Neural cell (in vitro differentiated cells): Measurements from ENCODE around the gene ACOX3. TPM values are rescaled to one million over a fixed set of nuclear protein-coding genes. Genes with fewer than 3 reads are reported as not detected.

Source experiments
- H2AFZ ChIP-seq: fragments of 200-600, 300-800 bp; sonication (generic), shearing (Covaris generic); 2 replicates; pipeline ENCODE4 v1.6.0; 2014; ENCODE audit warnings: low read depth, mild to moderate bottlenecking, antibody characterized with exemption, low read length, moderate library complexity
- H3F3A ChIP-seq: fragments of 200-600 bp; shearing (Covaris generic); 2 replicates; pipeline ENCODE4 v1.6.1; 2016; ENCODE audit warnings: mild to moderate bottlenecking, moderate library complexity, mixed read lengths, antibody characterized with exemption, low read length; ENCODE audit not compliant: insufficient read depth, poor library complexity, severe bottlenecking
- H3K27ac ChIP-seq: fragments of 200-600, 300-800 bp; sonication (generic), shearing (Covaris generic); 2 replicates; pipeline ENCODE4 v1.5.1; 2014; ENCODE audit warnings: mild to moderate bottlenecking, low read length, moderate library complexity
- H3K27me3 ChIP-seq: fragments of 300-800, 200-600 bp; sonication (generic), shearing (Covaris generic); 2 replicates; pipeline ENCODE4 v1.6.0; 2014; ENCODE audit warnings: mild to moderate bottlenecking, low read depth, low read length, moderate library complexity; ENCODE audit not compliant: insufficient read depth
- H3K36me3 ChIP-seq: fragments of 300-800, 200-600 bp; sonication (generic), shearing (Covaris generic); 2 replicates; pipeline ENCODE4 v1.5.1; 2014; ENCODE audit warnings: mild to moderate bottlenecking, antibody characterized with exemption, low read length, moderate library complexity; ENCODE audit not compliant: insufficient read depth
- H3K4me2 ChIP-seq: fragments of 300-800, 200-600 bp; sonication (generic), shearing (Covaris generic); 2 replicates; pipeline ENCODE4 v1.6.0; 2014; ENCODE audit warnings: mild to moderate bottlenecking, low read length
- H3K4me3 ChIP-seq: fragments of 300-800, 200-600 bp; sonication (generic), shearing (Covaris generic); 2 replicates; pipeline ENCODE4 v1.5.1; 2014; ENCODE audit warnings: mild to moderate bottlenecking, low read length, moderate library complexity
- H3K79me2 ChIP-seq: fragments of 200-600 bp; shearing (Covaris generic); replicated peaks from 2 replicates; pipeline ENCODE4 v1.6.0; 2014; ENCODE audit warnings: mild to moderate bottlenecking, low read length, moderate library complexity; ENCODE audit not compliant: insufficient read depth
- H3K9ac ChIP-seq: fragments of 300-800, 200-600 bp; sonication (generic), shearing (Covaris generic); 2 replicates; pipeline ENCODE4 v1.6.1; 2016; ENCODE audit warnings: mild to moderate bottlenecking, low read length, mixed read lengths
- H3K9me2 ChIP-seq: fragments of 200-600 bp; shearing (Covaris generic); 2 replicates; pipeline ENCODE4 v1.6.1; 2016; ENCODE audit warnings: mild to moderate bottlenecking, low read length, mixed read lengths; ENCODE audit not compliant: insufficient read depth
- H3K9me3 ChIP-seq: fragments of 200-600, 300-800 bp; sonication (generic), shearing (Covaris generic); 2 replicates; pipeline ENCODE4 v1.6.1; 2016; ENCODE audit warnings: mild to moderate bottlenecking, mixed run types, low read length, moderate library complexity, mixed read lengths
- H4K20me1 ChIP-seq: fragments of 200-600 bp; shearing (Covaris generic); 2 replicates; pipeline ENCODE4 v1.6.1; 2016; ENCODE audit warnings: mild to moderate bottlenecking, mixed run types; ENCODE audit not compliant: insufficient read depth
- EP300 ChIP-seq: fragments of 450-650 bp; conservative IDR thresholded peaks from 2 replicates; pipeline ENCODE4 v1.6.1; 2014; ENCODE audit warnings: antibody characterized with exemption, mild to moderate bottlenecking, moderate library complexity; ENCODE audit not compliant: poor library complexity, severe bottlenecking
- EZH2 ChIP-seq: fragments of 200-600, 300-800 bp; shearing (Covaris generic), sonication (generic); IDR thresholded peaks from 2 replicates; pipeline ENCODE4 v1.6.1; 2014; ENCODE audit warnings: antibody characterized with exemption, low read length, borderline replicate concordance, mild to moderate bottlenecking; ENCODE audit not compliant: insufficient read depth, poor library complexity, severe bottlenecking
- MXI1 ChIP-seq: fragments of 450-650 bp; conservative IDR thresholded peaks from 2 replicates; pipeline ENCODE4 v1.6.1; 2014; ENCODE audit warnings: antibody characterized with exemption, mild to moderate bottlenecking; ENCODE audit not compliant: poor library complexity, severe bottlenecking
- POLR2AphosphoS5 ChIP-seq: IDR thresholded peaks from 2 replicates; pipeline ENCODE4 v1.6.1; 2012
- RAD21 ChIP-seq: fragments of 450-650 bp; conservative IDR thresholded peaks from 2 replicates; pipeline ENCODE4 v1.6.1; 2014; ENCODE audit warnings: antibody characterized with exemption, mild to moderate bottlenecking, moderate library complexity
- SMC3 ChIP-seq: fragments of 450-650 bp; conservative IDR thresholded peaks from 2 replicates; pipeline ENCODE4 v1.6.1; 2014; ENCODE audit warnings: antibody characterized with exemption, mild to moderate bottlenecking, moderate library complexity; ENCODE audit not compliant: poor library complexity
- TAF1 ChIP-seq: IDR thresholded peaks from 2 replicates; pipeline ENCODE4 v1.6.1; 2012; ENCODE audit warnings: low read depth
- polyA plus RNA-seq: library from polyadenylated mRNA; depleted of rRNA; stranded (reverse); fragments of >200 nt; gene quantifications from 2 replicates; pipeline ENCODE4 v1.2.3, GENCODE V29; 2014
- TF ChIP-seq, protein P1 (sequence below): fragments of 450-650 bp; IDR thresholded peaks from 2 replicates; pipeline ENCODE4 v1.5.1; 2014; ENCODE audit warnings: antibody characterized with exemption, mild to moderate bottlenecking, moderate library complexity; ENCODE audit not compliant: poor library complexity, severe bottlenecking
- TF ChIP-seq, protein P2 (sequence below): IDR thresholded peaks from 2 replicates; pipeline ENCODE4 v1.6.1; 2012; ENCODE audit warnings: borderline replicate concordance

ACOX3 gene
- polyA plus RNA-seq, 1 donor from 2014 or later = 13.2 TPM

DNA sequence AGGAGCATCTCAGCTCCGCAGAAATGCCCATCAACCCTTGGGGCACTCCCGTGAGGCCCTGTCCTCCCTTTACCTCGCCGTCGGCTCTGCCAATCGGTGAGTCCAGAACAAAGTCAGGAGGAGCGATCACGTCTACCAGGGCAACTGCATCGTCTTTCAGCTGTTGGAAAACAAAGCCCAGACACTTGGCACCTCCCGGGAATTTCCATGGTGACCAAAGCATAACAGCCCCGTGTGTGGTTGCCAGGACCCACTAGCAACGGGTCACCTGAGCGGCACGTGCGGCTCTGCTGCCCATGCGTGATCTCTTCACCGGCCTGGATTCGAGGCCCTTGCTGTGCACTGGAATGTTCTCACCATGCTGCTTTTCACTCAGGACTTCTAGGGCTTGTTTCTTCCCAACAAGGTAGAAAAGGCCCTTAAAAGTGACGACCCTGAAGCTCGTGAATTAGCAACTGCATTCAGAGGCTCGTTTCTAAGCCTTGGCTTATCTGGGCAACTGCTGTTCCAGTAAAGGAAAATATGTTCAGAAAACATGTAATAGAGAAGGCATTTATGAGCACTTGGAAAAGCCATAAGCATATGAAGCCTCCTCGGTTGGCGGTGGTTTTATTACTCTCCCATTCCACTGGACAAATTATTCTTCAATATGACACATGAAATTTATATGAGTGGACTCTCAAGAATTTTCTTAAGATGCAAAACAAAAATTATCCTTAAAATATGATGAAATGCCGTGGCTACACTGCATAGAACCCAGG lies 69.5 kb downstream of the ACOX3 start:
- H3F3A ChIP-seq = no peaks in the 10 kb centered on the region
- no peaks in the 10 kb centered on the region for H3K9me3 ChIP-seq
- H3K79me2 ChIP-seq = no peaks in the 10 kb centered on the region
- H3K9ac ChIP-seq = no peak overlapping the region
- H2AFZ ChIP-seq = no peak overlapping the region
- no peaks in the 10 kb centered on the region for H3K27me3 ChIP-seq
- TF ChIP-seq, protein P1, sequence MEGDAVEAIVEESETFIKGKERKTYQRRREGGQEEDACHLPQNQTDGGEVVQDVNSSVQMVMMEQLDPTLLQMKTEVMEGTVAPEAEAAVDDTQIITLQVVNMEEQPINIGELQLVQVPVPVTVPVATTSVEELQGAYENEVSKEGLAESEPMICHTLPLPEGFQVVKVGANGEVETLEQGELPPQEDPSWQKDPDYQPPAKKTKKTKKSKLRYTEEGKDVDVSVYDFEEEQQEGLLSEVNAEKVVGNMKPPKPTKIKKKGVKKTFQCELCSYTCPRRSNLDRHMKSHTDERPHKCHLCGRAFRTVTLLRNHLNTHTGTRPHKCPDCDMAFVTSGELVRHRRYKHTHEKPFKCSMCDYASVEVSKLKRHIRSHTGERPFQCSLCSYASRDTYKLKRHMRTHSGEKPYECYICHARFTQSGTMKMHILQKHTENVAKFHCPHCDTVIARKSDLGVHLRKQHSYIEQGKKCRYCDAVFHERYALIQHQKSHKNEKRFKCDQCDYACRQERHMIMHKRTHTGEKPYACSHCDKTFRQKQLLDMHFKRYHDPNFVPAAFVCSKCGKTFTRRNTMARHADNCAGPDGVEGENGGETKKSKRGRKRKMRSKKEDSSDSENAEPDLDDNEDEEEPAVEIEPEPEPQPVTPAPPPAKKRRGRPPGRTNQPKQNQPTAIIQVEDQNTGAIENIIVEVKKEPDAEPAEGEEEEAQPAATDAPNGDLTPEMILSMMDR = no peak
- no peak for TF ChIP-seq MXI1
- TF ChIP-seq TAF1 = no peak
- TF ChIP-seq RAD21 = no peak
- TF ChIP-seq EZH2 = no peak
- TF ChIP-seq POLR2AphosphoS5 = no peak
- no peak for TF ChIP-seq SMC3
- TF ChIP-seq, protein P2, sequence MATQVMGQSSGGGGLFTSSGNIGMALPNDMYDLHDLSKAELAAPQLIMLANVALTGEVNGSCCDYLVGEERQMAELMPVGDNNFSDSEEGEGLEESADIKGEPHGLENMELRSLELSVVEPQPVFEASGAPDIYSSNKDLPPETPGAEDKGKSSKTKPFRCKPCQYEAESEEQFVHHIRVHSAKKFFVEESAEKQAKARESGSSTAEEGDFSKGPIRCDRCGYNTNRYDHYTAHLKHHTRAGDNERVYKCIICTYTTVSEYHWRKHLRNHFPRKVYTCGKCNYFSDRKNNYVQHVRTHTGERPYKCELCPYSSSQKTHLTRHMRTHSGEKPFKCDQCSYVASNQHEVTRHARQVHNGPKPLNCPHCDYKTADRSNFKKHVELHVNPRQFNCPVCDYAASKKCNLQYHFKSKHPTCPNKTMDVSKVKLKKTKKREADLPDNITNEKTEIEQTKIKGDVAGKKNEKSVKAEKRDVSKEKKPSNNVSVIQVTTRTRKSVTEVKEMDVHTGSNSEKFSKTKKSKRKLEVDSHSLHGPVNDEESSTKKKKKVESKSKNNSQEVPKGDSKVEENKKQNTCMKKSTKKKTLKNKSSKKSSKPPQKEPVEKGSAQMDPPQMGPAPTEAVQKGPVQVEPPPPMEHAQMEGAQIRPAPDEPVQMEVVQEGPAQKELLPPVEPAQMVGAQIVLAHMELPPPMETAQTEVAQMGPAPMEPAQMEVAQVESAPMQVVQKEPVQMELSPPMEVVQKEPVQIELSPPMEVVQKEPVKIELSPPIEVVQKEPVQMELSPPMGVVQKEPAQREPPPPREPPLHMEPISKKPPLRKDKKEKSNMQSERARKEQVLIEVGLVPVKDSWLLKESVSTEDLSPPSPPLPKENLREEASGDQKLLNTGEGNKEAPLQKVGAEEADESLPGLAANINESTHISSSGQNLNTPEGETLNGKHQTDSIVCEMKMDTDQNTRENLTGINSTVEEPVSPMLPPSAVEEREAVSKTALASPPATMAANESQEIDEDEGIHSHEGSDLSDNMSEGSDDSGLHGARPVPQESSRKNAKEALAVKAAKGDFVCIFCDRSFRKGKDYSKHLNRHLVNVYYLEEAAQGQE = no peak
- TF ChIP-seq EP300 = no peak
- no peaks in the 10 kb centered on the region for H3K9me2 ChIP-seq
- H3K36me3 ChIP-seq = no peaks in the 10 kb centered on the region
- no peak overlapping the region for H3K4me2 ChIP-seq
- H3K27ac ChIP-seq = no peak overlapping the region
- no peak overlapping the region for H3K4me3 ChIP-seq
- no peaks in the 10 kb centered on the region for H4K20me1 ChIP-seq

DNA sequence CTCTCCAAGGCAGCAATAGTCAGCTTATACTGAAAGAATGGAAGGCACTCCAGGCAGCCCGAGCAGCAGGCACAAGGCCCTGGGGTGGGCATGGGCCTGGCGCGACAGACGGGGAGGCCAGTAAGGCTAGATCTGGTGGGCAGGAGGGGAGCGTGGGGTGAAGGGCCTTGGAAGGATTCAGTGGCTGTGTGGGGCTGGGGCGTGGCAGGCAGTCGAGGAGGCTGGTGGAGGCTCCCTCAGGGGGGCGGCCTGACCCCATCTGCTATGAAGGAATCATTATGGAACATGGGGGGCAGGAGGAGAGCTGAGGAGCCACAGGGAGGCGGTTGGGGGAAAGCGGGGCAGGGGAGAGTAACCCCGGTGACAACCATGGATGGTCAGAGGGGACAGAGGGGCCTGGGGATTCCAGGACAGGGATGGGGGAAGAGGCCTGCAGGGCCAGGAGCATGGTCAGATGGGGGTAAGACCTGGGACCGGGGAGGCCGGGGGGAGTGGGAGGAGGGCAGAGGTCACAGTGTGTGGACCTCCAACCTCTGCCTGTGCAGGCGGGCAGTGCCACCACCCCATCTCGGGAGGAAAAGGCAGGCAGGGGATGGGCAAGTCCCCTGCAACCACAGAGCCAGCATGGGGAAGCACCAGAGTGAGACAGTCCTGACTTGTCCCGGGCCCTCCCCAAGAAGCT lies 70.3 kb downstream of the ACOX3 start:
- Histone ChIP-seq H3K9me3 (no peaks in the 10 kb centered on the region), H3K79me2 (no peaks in the 10 kb centered on the region), H3F3A (no peaks in the 10 kb centered on the region), H3K36me3 (no peaks in the 10 kb centered on the region), H3K9me2 (no peaks in the 10 kb centered on the region), H2AFZ (no peak overlapping the region), H3K4me2 (no peak overlapping the region), H4K20me1 (no peaks in the 10 kb centered on the region), H3K27ac (no peak overlapping the region), H3K4me3 (no peak overlapping the region), H3K9ac (no peak overlapping the region), H3K27me3 (no peaks in the 10 kb centered on the region)
- no peak for TF ChIP-seq RAD21
- TF ChIP-seq EZH2 = no peak
- no peak for TF ChIP-seq POLR2AphosphoS5
- TF ChIP-seq TAF1 = no peak
- no peak for TF ChIP-seq EP300
- TF ChIP-seq, protein P2 = no peak
- TF ChIP-seq, protein P1 = no peak
- no peak for TF ChIP-seq MXI1
- TF ChIP-seq SMC3 = no peak
